NCI-H2227 (cell line): ENCODE measurements around the gene AFF1.
"Not testable (repeated sequence)": the region's sequence is repeated elsewhere in the genome, so short reads cannot be mapped to it uniquely, and the experiment has no call there.

Source experiments
- DNase-seq: peaks from one replicate; lab custom pipeline; 2025; ENCODE audit not compliant: unreplicated experiment; lab: John Stamatoyannopoulos, UW

AFF1 gene

DNA sequence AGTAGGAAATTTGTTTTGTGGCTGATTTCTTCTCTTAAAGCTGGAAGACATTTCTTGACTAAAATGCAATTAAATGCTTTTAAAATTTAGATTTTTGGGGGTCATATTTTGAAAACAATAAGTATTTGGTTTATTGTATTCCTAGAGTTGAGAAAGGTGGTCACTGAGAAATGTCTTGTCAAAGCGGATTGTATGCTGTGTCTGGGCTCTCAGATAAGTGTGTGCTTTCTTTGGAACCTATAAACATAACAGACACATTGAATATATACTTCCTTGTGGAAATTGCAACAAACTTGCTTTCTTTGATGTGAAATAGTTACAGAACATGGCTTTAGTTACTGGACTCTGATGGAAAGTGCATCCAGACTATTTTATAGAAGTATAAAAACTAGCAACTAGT lies 75.4 kb downstream of the AFF1 start:
- DNase-seq: no peak

DNA sequence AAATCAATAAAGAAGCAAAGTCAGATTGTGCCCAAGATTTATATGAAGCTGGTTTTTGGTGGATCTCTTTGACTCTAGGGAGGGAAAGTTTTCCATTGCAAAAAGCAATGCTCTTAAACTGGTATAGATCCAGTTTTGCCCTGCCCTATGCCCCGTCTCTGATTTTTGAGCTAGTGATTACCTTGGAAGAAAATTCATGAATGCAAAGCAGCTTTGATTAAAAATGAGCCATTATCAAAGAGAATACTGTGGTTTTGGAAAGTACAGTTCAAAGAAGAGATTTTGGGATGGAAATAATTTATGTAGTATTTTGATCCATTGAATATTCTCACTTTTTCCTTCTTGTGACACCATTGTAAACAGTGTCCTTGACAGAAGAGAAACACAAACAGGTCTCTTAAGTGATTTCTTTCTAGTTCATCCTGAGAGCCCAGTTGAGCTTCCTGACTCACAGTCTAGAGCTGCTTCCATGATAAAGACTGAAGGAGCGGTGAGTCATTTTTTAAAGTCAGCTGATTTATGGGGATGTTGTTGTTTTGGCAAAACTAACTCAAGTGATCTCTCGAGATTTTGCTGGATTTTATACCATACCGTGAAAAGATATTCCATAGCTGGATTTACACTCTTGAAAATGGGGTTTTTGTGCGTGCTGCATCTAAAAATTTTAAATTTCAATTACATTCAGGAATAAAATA lies 76.7 kb downstream of the AFF1 start:
- DNase-seq: no peak

DNA sequence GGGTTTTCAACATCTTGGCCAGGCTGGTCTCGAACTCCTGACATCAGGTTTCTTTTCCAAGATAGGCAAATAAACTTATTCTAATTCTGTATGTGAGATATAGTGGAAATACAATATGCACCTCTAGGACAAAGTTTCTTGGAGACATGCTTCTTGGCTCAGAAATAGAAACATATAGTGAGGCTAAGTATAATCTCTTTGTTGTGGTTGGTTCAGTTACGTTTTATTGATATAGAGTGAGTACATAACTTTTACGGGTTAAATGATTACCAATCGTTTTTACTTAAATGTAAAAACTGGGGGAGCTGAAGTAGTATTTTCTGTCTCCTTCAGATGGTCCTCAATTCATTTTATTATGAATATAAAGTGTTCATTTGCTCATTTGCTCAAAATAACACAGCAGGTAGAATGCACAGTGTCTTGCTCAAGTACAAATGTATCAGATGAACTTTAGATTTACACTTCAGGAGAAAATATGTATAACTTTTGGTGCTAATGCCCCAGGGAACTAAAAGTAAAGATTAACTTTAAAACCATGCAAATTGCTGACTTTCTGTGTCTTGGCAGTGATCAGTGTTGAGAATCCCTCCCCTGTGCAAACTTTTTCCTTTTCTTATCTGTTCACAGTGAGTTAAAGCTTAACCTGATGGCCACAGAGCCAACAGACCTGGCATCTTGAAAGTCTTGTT lies 77.6 kb downstream of the AFF1 start:
- DNase-seq: no peak

DNA sequence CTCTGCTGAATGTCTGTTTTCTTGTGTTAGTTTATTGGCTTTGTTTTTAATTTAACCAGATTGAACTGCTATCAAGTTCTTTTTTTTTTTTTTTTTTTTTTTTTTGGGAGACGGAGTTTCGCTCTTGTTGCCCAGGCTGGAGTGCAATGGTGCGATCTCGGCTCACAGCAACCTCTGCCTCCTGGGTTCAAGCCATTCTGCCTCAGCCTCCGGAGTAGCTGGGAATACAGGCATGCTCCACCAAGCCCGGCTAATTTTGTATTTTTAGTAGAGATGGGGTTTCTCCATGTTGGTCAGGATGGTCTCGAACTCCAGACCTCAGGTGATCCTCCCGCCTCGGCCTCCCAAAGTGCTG lies 78.1 kb downstream of the AFF1 start:
- DNase-seq: not testable (repeated sequence)

DNA sequence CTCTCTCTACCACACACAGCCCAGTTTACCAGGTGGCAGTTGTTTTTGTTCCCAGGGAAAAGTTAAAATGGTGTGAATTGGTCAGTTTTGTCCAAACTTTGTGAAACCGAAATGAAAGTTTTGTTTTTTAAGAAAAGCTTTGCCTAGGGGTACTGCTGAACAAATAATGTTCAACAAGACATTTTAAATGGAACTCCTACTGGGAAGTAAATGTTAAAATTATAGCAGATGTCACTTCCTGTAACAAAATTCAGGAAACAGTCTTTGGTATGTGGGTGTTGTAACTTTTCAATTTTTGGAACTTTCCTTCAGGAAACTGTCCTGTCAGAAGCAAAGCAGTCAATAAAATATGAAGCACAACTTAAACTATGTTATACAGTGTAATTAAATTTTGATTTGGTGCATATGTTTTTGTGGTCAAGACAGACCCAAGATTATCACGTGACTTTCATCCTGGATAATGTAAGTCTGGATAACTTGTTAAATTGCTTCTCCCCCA lies 79.5 kb downstream of the AFF1 start:
- no peak for DNase-seq

DNA sequence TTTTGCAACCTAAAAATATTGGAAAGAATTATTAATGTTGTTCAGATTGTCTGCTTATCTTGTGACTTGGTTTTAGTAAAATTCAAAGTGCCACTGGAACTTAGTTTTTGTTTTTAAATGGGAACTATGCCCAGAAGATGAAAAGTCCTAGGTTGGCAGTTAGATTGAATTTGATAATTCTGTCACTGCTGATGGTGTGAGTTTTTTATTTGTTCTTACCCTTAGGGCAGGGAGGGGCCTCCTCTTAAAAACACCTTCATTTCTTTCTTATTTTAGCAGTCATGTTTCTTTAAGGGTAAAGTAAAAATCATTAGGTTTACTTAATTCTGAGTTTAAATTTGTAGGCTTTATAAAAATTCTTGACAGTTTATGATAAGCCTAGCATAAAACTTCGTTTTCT lies 80.6 kb downstream of the AFF1 start:
- no peak for DNase-seq

DNA sequence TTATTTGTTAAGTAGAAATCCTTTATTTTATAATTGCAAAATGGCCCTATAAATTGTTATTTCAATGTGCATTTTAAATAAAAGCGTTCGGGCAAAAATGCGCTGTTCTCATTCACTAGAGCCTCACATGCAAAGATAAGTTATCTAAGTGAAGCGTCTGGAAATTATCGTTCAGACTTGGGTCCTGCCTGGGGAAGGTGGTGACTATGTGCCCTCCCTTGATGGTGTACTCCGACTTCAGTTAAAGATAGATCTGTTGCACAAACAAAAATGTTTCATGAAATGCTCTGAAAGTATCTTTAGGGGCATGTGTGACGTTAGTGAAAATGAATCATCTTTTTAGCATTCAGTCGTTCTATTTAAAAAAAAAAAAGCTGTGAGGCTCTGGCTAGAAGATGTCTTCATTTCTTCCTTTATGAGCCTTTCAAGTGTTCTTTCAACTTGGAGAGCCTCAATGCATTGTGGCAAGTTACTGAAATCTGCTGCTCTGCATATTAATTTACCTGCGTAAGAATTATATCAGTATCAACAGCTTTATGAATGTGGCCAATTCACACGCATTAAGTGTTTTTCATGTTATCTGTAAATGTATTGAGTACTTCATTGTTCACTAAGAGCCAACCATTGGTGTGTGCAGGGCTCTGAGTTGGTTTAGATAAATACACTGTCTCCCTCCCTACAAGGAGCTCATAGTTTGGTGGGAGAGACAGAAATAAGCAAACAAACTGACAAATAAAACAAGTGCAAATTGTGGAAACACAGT lies 83.0 kb downstream of the AFF1 start:
- DNase-seq: no peak

DNA sequence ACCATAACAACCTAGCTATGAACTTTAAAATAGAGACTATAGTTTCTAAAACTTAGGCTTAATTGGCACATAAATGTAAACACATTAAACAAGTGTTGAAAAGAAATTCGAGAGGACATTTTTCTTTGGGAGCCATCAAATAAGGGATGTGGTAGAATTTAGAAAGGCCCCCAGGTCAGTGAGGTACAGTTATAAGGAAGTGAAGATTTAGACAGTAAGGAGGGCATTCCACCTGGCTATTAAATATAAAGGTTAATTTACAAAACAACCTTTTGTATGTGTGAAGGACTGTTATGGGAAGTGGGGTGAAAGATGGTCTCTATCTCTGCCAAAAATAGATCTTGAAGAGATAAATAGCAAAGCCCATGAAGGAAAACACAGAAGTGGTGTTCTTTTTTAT lies 83.9 kb downstream of the AFF1 start:
- no peak for DNase-seq

DNA sequence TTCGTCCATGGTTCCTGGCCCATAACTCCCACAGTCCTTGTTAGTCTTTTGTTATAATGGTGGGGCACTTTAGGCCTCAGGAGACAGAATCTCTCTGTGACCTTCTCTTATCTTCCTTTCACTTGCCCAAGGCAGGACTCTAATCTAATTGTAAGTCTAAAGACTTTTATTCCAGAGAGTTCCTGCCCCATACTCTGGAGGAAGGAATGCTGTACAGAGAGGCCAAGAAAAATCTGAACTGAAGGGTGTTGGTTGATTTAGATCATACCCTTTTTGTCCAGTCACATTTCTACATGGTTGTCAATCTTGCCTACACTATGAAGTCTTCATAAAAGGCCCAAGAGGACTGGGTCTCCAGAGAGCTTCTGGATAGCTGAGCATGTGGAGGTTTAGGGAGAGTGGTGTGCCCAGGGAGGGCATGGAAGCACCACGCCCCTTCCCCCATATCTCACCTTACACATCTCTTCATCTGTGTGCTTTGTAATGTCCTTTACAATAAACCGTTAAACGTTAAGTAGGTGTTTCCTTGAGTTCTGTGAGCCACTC lies 84.5 kb downstream of the AFF1 start:
- DNase-seq: no peak

DNA sequence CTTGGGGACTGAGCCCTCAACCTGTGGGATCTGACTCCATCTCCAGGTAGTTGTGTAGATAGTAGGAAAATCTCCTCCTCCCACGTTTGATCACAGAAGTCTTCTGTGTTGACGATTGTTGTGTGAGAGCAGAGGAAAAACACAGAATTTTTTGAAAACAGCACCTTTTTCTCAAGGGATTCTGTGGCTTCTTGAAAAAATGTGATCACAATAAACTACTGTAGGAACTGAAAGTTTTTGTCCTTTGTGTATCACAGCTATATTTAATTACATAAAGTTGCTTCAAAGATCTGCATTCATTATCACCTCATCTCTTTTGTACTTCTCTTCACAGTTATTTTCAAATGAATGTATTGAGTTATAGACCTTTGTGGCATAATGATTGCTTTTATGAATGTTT lies 85.1 kb downstream of the AFF1 start:
- no peak for DNase-seq

DNA sequence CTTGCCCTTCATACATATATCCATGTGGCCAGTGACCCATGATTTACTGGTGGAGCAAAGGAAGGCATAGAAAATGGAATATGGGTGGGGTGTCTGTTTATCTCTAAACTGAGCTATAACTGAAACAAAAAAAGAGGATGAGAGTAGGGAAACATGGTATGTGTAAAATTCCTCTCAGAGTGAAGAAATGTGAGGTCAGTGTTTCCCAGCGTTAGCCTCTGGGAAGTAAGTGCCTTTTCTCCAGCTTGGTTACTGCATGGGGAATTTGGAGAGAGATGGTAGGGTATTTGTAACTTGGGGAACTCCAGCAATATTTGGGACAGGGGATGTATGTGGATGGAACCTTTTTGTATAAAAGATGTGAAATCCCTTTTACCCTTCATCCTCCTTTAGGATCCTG lies 89.4 kb downstream of the AFF1 start:
- DNase-seq: no peak

DNA sequence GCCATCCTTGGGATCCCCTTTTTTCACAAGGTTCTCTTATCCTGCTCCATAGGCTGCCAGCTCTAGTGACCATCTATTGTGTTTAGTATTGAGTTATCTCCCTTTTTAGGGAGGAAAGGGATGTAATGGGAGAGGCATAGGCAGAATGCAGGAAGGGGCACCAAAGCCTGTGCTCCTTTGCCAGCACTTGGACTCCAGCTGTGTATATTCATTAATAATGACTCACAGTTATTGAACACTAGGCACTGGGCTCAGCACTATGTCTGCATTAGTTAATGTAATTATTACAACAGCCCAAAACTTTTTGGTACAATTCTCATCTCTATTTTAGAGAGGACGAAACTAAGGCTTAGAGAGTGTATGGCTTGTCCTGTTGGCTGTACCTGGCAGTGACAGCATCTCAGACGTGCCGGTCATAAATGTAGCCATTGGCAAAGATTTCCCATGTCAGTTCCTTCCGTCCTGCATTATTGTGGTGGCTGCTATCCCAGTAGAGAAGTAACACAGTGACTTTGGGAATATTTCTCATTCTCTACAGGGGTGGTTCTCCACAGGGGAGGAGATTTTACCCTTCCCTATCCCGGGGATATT lies 90.3 kb downstream of the AFF1 start:
- DNase-seq: no peak

DNA sequence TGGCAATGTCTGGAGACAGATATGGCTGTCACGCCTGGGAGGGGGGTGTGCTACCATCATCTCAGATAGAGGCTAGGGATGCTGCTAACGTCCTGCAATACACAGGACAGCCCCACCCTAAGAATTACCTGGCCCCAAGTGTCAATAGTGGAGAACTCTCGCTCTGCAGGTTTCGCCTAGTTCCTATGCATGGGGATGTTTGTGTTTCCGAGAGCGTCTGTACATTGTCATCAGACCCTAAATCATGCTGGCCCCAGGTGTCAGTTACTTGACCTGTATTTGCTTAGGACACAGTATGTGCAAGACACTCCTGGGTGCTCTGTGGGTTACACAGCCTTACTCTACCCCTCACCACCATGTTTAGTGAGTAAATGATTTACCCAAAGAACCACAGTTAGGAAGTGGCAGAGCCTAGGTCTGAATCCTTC lies 90.8 kb downstream of the AFF1 start:
- DNase-seq: no peak

DNA sequence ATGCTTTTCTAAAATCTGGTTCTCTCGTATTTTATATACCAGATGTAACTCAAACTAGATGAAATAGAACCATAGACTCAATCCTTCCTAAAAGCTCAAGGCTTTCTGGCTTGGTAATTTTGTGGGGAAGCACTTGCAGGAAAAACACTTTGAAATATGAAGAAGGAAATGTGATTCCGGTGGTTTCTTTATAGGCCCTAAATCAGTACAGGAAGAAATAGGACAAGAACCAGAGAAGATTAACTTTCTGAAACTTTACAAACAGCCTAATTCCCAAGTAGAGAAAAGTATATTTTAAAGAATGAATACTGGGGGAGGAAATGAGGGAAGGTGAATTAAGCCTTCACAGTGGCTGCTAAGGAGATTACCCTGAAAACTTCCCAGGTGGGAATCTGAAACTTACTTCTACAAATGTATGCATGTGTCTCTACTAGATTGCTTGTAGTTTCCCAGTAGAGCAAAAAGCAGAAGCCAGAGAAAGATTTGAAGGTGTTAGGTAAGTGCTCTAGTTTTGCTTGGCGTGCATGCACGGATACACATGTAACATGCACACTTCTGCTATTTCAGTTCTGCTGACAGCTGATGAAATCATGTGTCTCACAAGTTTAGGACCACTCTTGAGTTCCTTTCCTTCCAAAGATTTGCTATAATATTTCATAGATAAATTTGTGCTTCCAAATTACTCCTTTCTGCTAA lies 92.1 kb downstream of the AFF1 start:
- no peak for DNase-seq

DNA sequence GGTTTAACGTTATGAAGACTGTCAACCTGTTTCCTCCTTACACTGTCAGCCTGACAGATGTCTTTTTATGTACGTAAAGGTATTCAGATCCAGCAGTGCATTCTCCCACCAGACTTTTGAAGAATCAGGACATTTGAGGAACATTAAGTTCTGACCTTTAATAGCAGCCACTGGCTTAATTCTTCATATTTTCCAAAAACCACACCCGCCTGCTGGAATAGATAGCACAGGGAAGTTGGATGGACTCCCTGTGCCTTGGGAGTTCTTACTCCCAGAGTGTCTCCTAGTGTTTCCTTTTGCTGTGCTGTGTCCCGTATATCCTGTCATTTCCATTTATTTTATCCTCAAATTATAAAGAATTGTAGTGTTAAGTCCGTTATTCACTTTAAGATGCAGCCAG lies 94.5 kb downstream of the AFF1 start:
- no peak for DNase-seq

DNA sequence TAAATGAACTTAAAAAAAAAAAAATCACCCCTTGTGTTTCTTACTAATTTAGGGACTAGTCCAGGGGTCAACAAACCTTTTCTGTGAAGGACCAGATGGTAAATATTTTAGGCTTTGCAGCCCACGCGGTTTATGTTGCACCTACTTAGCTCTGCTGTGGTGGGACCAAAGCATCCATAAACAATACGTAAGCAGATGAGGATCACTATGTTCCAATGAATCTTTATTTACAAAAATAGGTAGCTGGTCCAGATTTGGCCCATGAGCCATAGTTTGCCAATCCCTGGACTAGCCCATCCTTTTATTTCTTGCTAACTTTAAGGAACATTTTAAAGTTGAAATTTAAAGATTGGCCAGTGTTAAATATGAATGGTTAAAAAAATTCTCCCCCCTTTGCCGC lies 95.3 kb downstream of the AFF1 start:
- no peak for DNase-seq

DNA sequence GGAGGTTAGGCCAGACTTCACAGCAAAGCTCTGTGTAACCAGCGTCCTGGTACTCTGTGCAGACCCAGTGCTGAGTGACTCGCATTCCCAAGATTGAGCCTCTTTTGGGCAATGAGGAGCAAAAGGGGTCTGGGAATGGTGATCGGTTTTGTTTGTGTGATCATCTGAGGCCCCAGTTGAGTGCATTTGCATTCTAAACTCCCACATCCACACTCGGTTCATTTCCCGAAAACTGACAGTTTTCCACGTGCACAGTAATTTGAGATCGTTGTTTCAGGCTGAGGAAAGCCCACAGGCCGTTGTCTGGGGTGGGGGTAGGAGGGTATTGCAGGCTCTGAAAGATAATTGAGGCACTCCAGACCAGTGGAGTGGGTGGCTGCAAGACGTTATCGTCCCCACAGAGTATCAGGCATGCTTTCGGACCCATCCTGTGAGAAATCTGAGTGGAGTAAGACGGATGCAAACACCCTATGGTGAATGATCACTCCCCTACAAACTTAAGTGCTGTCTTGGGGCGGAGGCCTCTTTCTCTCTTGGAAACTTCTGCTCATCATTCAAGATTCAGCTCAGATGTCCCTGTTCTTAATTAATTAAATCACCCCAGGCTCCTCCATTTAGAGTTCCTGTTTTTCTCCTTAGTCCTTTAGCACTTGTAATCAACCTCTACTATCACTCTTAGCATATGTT lies 96.1 kb downstream of the AFF1 start:
- DNase-seq: peak; percentile 24

DNA sequence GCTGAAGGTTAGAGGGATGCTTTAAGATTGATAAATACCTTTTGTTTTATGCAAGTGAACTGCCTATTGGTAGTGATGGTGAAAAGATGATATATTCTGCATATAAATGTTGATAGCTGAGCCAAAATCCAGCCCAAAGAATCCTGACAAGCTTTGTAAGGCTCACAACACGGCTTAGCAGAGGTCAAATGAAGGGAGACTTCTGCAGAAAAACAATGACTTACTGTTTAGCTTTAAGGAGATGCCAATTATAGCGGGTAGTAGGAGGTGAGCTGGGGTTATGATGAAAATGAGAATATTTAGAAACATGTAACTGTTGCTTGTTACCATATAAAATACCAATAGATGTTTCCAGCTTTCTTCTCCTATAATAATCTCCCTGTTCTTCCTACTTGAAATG lies 97.1 kb downstream of the AFF1 start:
- DNase-seq: no peak

DNA sequence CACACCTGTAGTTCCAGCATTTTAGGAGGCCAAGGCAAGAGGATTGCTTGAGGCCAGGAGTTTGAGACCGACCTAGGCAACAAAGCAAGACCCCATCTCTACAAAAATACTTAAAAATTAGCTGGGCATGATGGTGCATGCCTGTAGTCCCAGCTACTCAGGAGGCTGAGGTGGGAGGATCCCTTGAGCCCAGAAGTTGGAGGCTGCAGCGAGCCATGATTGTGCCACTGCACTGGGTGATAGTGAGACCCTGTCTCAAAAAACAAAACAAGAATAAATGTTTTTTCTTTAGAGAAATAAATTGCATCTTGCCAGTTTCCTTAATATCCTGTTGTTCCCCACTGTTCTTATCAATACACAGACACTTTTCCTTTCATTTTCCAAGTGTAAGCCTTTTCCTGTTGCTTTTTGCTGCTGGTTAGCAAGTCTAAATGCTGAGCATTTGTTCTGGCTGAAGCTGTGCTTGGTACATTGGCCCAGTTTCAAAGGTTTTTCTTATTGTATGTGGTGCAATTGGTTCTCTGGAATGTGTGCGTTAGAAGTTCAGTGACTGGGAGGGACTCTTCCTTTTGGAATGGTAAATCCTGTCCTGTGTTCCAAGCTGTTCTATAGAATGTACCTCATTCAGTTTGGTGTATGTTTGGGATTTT lies 98.2 kb downstream of the AFF1 start:
- no peak for DNase-seq

DNA sequence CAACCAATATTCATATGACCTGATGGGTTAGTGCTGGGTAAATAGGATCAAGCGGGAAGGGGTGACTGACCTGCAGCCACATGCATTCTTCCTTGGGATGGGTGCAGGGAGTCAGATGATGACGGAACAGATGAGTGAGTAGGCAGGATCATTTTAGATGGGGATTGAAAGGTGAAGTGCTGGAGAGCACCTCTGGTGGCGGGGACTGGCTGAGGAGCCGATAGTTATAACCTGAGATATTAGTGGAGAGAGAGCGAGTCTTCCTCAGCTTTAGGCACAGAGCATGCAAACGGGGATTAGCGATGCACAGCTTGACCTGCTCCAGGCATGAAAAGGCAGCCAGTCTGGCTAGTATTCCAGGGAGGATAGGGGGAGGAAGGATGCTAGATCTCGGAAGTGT lies 99.1 kb downstream of the AFF1 start:
- no peak for DNase-seq
